Activated CD4-positive, alpha-beta memory T cell treated with anti-CD3 and anti-CD28 coated beads for 36 hours (primary cell): Measurements from ENCODE around the gene ZWILCH. TPM values are rescaled to one million over a fixed set of nuclear protein-coding genes. Genes with fewer than 3 reads are reported as not detected.

Source experiments
- CTCF ChIA-PET: fragments of 350-600 bp; sonication (Branson Sonifier 250); formaldehyde crosslinking; loops from one replicate; lab custom pipeline; 2021; ENCODE audit warnings: antibody characterized with exemption, inconsistent platforms; lab: Charles Lee
- POLR2A ChIA-PET: fragments of 350-600 bp; sonication (Branson Sonifier 250); formaldehyde crosslinking; loops from one replicate; lab custom pipeline; 2021; ENCODE audit warnings: antibody characterized with exemption; lab: Charles Lee
- DNase-seq: peaks from one replicate; pipeline ENCODE4 v3.0.0-alpha.2; 2020
- H3K27ac Mint-ChIP-seq: one replicate; pipeline ENCODE4 v1.8.0; 2021; ENCODE audit warnings: mixed read lengths
- H3K27me3 Mint-ChIP-seq: one replicate; pipeline ENCODE4 v1.8.0; 2021; ENCODE audit warnings: mixed read lengths
- H3K36me3 Mint-ChIP-seq: one replicate; pipeline ENCODE4 v1.8.0; 2021; ENCODE audit warnings: mixed read lengths
- H3K4me1 Mint-ChIP-seq: one replicate; pipeline ENCODE4 v1.8.0; 2021; ENCODE audit warnings: low read depth, mixed read lengths
- H3K4me3 Mint-ChIP-seq: one replicate; pipeline ENCODE4 v1.8.0; 2021; ENCODE audit warnings: mild to moderate bottlenecking, mixed read lengths
- H3K9me3 Mint-ChIP-seq: one replicate; pipeline ENCODE4 v1.8.0; 2021; ENCODE audit warnings: mixed read lengths
- intact Hi-C: fragments of 100-400 bp; cut with micrococcal nuclease; formaldehyde crosslinking; loops from one replicate; pipeline ENCODE4 v1.15.1; 2023
- total RNA-seq, 2 experiments: library from RNA; stranded (reverse); gene quantifications; one replicate each; pipeline ENCODE4 v1.2.3, GENCODE V29; 2021

The ZWILCH gene
- total RNA-seq, 2 experiments from 2014 or later = 29.6 to 31.1 TPM

DNA sequence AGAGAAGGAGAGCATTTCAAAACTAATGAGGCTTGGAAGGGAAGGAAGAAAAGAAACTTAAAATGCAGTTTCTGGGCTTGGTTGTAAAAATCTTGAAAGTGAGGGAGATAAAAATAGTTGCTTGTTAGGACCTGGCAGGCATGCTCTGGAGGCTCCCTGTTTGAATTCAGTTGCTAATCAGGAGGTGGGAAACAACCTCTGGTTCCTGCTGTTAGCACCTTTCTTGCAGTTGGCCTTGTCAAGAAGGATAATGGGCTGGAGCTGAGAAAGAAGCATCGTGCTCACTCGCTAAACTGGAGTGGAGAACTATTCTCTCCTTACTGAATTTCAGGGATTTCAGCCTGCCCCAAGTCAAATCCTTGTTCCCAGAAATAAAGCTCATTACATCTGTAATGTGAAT is 31.0 kb upstream of the ZWILCH start:
- no peak for DNase-seq
- Mint-ChIP-seq H3K4me3 (no peak overlapping the region), H3K27ac (no peak overlapping the region), H3K9me3 (no peaks in the 10 kb centered on the region), H3K4me1 (peaks cover 57% of the 10 kb centered on the region), H3K36me3 (peaks cover 1% of the 10 kb centered on the region), H3K27me3 (no peaks in the 10 kb centered on the region)
- ChIA-PET POLR2A (no interaction called here), CTCF (interaction anchor here (1.1 to 1.4 kb wide), 2 partner anchors 23 to 88 kb away, joined by 4 to 6 read pairs; partner anchors contain the start of genes MAP2K1 and SNAPC5)
- intact Hi-C loops = no loop called here

DNA sequence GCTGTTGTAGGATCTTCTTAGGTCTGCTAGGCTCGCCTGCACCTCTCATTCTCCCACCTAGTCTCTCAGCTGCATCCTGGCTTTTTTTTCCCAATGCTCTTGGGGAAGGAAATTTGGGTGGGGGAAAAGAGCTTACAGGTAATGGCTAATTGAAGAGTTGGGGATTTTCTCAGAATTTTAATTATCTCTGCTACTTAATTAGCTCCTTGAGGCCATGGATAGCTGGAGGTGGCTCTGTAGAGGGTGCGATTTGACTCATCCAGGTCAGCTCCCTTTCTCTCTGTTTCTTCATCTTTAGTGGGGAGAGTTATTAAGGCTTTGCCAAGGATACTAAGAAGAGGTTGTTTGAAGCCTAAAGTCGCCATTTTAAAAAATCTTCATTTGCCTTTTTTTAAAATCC is 30.2 kb upstream of the ZWILCH start:
- peaks cover 57% of the 10 kb centered on the region for H3K4me1 Mint-ChIP-seq
- H3K4me3 Mint-ChIP-seq = no peak overlapping the region
- H3K27me3 Mint-ChIP-seq = no peaks in the 10 kb centered on the region
- DNase-seq = no peak
- no peak overlapping the region for H3K27ac Mint-ChIP-seq
- ChIA-PET POLR2A (no interaction called here), CTCF (interaction anchor here (1.1 to 1.4 kb wide), 2 partner anchors 23 to 89 kb away, joined by 4 to 6 read pairs; partner anchors contain the start of genes MAP2K1 and SNAPC5)
- intact Hi-C loops = no loop called here
- no peaks in the 10 kb centered on the region for H3K9me3 Mint-ChIP-seq
- H3K36me3 Mint-ChIP-seq = peaks cover 1% of the 10 kb centered on the region

DNA sequence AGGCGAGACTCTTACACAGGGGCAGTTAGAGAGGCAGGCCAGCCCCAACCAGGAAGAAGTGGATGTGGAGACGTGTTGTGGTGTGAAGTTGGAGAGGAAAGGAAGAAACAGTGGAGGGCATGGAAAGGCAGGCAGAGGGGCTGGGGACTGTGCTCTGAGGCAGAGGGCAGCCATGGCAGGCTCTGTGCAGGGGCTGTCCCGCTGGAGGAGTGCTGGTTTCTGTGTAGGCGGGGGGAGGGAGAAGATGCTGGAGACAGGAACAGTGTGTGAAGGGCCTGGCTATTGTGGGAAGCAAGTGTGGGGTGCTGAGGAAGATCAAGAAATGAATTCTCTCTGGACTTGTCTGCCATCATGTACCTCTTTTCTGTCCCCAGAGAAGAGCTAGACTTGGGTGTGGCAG is 28.6 kb upstream of the ZWILCH start:
- POLR2A ChIA-PET = no interaction called here
- H3K36me3 Mint-ChIP-seq = peaks cover 8% of the 10 kb centered on the region
- CTCF ChIA-PET = no interaction called here
- DNase-seq = peak; percentile 49
- intact Hi-C loops = no loop called here
- peak overlapping the region; percentile 18 for H3K27ac Mint-ChIP-seq
- peaks cover 42% of the 10 kb centered on the region for H3K4me1 Mint-ChIP-seq
- H3K27me3 Mint-ChIP-seq = no peaks in the 10 kb centered on the region
- H3K9me3 Mint-ChIP-seq = no peaks in the 10 kb centered on the region
- no peak overlapping the region for H3K4me3 Mint-ChIP-seq

DNA sequence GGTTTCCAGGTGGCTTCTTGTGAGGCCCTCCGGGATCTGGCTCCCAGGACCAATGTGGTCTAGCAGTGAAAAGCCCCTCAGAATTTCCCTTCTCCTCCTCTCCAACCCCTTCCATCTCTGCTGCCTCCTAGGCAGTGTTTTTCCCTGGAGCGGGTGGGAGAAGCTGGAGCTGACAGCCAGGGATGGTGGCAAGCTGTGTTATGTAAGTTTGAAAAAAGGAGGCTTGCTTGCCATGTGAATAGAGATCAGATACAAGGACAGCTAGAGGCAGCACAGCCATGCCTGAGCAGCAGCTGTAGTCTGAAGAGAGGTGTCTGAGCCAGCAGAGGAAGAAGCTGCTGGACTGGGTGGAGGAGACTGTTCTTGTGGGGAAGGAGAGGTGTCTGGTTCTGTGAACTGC is 28.1 kb upstream of the ZWILCH start:
- Mint-ChIP-seq H3K9me3 (no peaks in the 10 kb centered on the region), H3K27me3 (no peaks in the 10 kb centered on the region), H3K27ac (peak overlapping the region; percentile 18), H3K4me3 (no peak overlapping the region), H3K36me3 (peaks cover 10% of the 10 kb centered on the region), H3K4me1 (peaks cover 37% of the 10 kb centered on the region)
- ChIA-PET POLR2A (no interaction called here), CTCF (no interaction called here)
- intact Hi-C loops = no loop called here
- DNase-seq = no peak

DNA sequence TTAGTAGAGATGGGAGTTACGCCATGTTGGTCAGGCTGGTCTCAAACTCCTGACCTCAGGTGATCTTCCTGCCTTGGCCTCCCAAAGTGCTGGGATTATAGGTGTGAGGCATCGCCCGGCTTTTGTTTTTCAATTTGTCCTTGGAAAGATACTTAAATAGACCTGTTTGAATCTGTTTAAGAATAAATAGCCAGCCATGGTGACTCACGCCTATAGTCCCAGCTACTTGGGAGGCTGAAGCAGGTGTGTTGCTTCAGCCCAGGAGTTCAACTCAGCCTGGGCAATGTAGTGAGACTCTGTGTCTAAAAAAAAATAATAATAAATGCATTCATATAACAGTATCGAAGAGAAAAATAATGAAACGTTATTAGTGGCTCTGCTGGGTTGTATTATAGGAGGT is 24.9 kb upstream of the ZWILCH start:
- Mint-ChIP-seq H3K27me3 (no peaks in the 10 kb centered on the region), H3K4me1 (peaks cover 17% of the 10 kb centered on the region), H3K4me3 (no peak overlapping the region), H3K9me3 (no peaks in the 10 kb centered on the region), H3K36me3 (peaks cover 29% of the 10 kb centered on the region), H3K27ac (no peak overlapping the region)
- no peak for DNase-seq
- intact Hi-C loops = no loop called here
- ChIA-PET CTCF (no interaction called here), POLR2A (no interaction called here)

DNA sequence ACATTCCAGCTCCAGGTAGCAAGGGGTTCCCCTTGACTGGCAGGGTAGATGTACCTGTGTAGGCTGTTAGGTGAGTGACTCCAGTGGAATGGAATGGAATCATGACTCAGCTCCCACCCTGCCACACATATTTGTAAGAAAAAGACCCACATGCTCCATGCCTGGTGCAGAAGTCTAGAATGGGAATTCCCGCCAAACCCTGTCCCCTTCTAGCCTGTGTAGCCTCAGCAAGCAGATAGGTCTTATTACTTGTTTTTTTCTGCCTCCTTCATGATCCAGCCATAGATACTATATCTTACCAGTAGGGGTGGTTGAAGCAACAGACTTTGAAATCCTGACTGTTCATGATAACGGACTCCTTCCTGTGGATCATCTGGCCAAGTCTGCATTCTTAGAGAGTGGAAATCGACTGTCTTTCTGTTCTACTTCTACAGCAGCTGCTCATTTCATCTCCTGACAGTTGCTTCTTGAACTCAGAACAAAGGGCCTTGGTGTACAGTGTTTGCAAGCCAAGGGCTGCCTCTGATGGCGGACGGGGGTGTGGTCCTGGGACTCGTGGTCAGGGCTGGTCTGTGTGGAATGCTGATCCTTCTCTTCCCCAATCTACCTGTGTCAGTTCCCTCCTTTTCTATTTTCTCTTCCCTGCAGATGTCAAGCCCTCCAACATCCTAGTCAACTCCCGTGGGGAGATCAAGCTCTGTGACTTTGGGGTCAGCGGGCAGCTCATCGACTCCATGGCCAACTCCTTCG is 23.8 kb upstream of the ZWILCH start:
- CTCF ChIA-PET = no interaction called here

DNA sequence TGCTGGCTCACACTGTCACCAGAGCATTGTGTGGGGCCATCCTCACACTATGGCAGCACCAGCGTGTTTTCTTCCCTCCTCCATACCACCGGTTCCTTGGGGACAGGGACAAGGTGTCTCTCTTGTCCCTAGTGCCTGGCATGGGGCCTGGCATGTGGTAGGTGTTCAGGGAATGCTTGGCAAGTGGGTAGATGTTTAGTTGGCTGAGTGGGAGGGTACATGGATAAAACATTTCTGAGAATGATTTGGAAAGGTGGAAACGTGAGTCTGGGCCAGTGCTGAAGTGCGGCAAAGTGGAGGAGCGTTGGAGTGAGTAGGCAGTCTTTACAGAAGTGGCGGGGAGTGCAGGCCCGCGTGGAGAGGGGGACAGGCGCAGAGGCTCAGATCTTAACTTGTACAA is 22.6 kb upstream of the ZWILCH start:
- no peak overlapping the region for H3K27ac Mint-ChIP-seq

More for the DNA sequence above, 23.8 kb upstream of the ZWILCH start:
- POLR2A ChIA-PET = interaction anchor here (1.1 to 1.3 kb wide), 2 partner anchors 9 to 21 kb away, joined by 3 read pairs; no protein-coding TSS in a partner anchor
- H3K27ac Mint-ChIP-seq = peak overlapping the region; percentile 15
- H3K27me3 Mint-ChIP-seq = no peaks in the 10 kb centered on the region
- intact Hi-C loops = no loop called here
- no peak overlapping the region for H3K4me3 Mint-ChIP-seq
- H3K4me1 Mint-ChIP-seq = peaks cover 8% of the 10 kb centered on the region
- H3K36me3 Mint-ChIP-seq = peaks cover 29% of the 10 kb centered on the region
- no peak for DNase-seq
- no peaks in the 10 kb centered on the region for H3K9me3 Mint-ChIP-seq

DNA sequence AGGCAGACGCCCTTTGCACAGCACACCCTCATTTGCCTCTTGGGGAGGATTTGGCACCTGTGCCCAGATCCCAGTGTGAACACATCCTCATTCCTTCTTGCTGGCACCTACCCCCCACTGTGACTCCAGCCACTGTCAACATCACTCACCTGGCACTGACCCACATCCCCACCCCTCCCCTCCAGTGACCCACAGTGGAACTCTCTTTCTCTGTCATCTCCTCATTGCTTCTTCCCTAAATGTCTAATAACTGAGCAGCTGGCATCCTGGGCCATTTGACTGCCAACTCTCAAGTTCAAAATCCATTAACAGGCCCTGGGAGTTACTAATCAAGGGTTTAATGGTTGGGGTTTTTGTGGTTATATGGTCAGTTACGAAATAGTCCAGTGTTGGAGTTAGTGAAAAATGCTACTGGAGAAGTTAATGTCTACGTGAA is 22.0 kb upstream of the ZWILCH start:
- intact Hi-C loops = no loop called here
- POLR2A ChIA-PET = no interaction called here
- no peaks in the 10 kb centered on the region for H3K4me1 Mint-ChIP-seq

More for the DNA sequence above, 22.6 kb upstream of the ZWILCH start:
- H3K4me3 Mint-ChIP-seq = no peak overlapping the region
- intact Hi-C loops = no loop called here
- ChIA-PET POLR2A (interaction anchor here (1.3 kb wide), 1 partner anchor 20 kb away, joined by 3 read pairs; no protein-coding TSS in a partner anchor), CTCF (no interaction called here)
- no peak for DNase-seq
- H3K36me3 Mint-ChIP-seq = peaks cover 30% of the 10 kb centered on the region
- H3K9me3 Mint-ChIP-seq = no peaks in the 10 kb centered on the region
- H3K27me3 Mint-ChIP-seq = no peaks in the 10 kb centered on the region
- H3K4me1 Mint-ChIP-seq = no peaks in the 10 kb centered on the region

DNA sequence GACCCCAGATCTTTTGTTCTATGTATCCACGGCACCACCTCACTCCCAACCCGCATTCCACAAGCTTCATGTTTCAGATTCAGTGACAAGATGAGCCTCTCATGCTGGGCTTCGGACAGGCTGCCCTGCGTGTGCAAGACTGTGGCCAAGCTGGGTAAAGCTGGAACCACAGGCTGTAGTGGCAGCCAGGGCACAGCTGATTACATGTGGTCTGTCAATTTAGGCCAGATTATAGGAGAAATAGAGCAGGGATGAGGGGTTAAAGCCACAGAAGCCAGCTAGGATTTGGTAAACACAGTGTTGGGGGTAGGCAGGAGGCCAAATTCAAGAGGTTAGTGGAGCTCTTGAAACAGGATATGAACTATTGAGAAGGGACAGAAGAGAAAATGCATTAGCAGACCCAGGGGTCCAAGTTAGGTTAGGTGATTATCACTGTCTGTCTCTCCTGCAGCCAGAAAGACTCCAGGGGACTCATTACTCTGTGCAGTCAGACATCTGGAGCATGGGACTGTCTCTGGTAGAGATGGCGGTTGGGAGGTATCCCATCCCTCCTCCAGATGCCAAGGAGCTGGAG is 20.5 kb upstream of the ZWILCH start:
- Mint-ChIP-seq H3K4me1 (no peaks in the 10 kb centered on the region), H3K9me3 (no peaks in the 10 kb centered on the region), H3K4me3 (no peak overlapping the region), H3K36me3 (peaks cover 42% of the 10 kb centered on the region), H3K27ac (no peak overlapping the region), H3K27me3 (no peaks in the 10 kb centered on the region)
- ChIA-PET CTCF (interaction anchor here (0.6 kb wide), 1 partner anchor 23 kb away, joined by 4 read pairs; no protein-coding TSS in a partner anchor), POLR2A (no interaction called here)
- intact Hi-C loops = no loop called here
- DNase-seq = no peak

More for the DNA sequence above, 22.0 kb upstream of the ZWILCH start:
- H3K36me3 Mint-ChIP-seq = peaks cover 37% of the 10 kb centered on the region
- H3K9me3 Mint-ChIP-seq = no peaks in the 10 kb centered on the region
- no peak overlapping the region for H3K4me3 Mint-ChIP-seq
- H3K27me3 Mint-ChIP-seq = no peaks in the 10 kb centered on the region
- DNase-seq = no peak
- CTCF ChIA-PET = no interaction called here
- no peak overlapping the region for H3K27ac Mint-ChIP-seq

DNA sequence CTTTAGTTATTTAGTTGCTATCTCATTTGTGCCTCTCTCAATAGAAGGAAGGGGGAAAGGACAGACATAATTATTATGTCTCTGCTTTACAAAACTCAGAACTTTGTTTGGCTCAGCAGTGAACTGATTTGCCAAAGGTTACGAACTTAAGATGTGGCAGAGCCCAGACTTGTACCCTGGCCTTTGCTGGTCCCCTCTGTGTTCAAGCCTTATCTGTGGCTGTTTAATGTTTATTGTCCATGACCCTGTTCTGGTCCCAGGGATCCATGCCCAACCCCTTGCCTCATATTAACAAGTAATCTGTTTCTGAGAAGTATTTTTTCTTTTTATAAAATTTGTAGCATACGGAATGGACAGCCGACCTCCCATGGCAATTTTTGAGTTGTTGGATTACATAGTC is 18.2 kb upstream of the ZWILCH start:
- Mint-ChIP-seq H3K27ac (no peak overlapping the region), H3K9me3 (no peaks in the 10 kb centered on the region), H3K36me3 (peaks cover 40% of the 10 kb centered on the region), H3K27me3 (no peaks in the 10 kb centered on the region), H3K4me3 (no peak overlapping the region), H3K4me1 (no peaks in the 10 kb centered on the region)
- POLR2A ChIA-PET = no interaction called here
- DNase-seq = no peak
- CTCF ChIA-PET = no interaction called here
- intact Hi-C loops = no loop called here

DNA sequence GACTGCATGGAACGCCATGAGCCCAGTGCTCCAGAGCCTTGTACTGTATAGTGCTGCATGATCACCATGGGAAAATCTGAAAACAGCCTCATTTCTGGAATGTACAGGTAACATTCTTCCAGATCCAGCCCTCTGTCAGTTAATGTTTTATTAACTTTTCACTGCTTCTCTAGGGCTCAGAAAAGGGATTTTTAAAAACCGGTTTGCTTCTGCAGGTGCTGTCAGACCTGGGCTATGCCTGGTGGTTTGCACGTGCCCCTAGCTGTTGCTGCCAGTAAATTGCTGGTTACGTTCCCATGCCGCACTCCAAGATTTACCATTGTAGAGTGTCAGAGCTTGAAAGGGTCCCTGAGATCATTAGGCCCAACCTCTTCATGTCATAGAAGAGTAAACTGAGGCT is 16.6 kb upstream of the ZWILCH start:
- ChIA-PET POLR2A (no interaction called here), CTCF (interaction anchor here (1.0 kb wide), 1 partner anchor 9 kb away, joined by 4 read pairs; the partner anchor contains the start of gene SNAPC5)
- Mint-ChIP-seq H3K27ac (no peak overlapping the region), H3K36me3 (peaks cover 36% of the 10 kb centered on the region), H3K4me1 (peaks cover 2% of the 10 kb centered on the region), H3K9me3 (no peaks in the 10 kb centered on the region), H3K27me3 (no peaks in the 10 kb centered on the region), H3K4me3 (no peak overlapping the region)
- DNase-seq = no peak
- intact Hi-C loops = no loop called here

DNA sequence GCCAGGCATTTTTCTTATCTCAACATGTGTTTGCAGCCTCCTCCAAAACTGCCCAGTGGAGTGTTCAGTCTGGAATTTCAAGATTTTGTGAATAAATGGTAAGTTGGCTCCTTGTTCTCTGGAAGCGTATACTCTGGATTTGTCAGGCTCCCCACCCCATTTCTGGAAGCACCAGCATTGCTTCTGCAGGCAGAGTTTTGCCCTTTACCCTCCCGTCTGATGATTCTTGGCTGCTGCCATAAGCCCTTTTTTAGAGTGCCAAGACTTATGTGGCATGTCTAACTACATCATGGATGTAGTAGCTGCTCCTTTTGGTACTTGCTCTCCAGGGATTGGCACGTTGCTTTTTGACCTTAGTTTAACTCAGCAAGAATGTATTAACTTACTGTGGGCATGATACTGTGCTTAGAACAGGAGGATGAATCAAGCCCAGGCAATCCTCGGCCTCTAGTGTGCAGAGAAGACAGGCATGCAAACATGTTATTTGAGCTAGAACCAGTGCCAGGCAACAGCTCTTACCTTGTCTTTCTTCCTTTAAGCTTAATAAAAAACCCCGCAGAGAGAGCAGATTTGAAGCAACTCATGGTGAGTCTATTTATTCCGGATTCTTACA is 15.8 kb upstream of the ZWILCH start:
- ChIA-PET POLR2A (no interaction called here), CTCF (interaction anchor here (0.6 kb wide), 1 partner anchor 103 kb away, joined by 3 read pairs; the partner anchor contains the start of gene MAP2K1)
- H3K9me3 Mint-ChIP-seq = no peaks in the 10 kb centered on the region
- H3K4me1 Mint-ChIP-seq = peaks cover 6% of the 10 kb centered on the region
- no peak overlapping the region for H3K4me3 Mint-ChIP-seq
- H3K27ac Mint-ChIP-seq = no peak overlapping the region
- intact Hi-C loops = no loop called here
- no peak for DNase-seq
- peaks cover 39% of the 10 kb centered on the region for H3K36me3 Mint-ChIP-seq
- H3K27me3 Mint-ChIP-seq = no peaks in the 10 kb centered on the region
